Measurements from ENCODE around the gene ARID1B.
"Not testable (repeated sequence)": the region's sequence is repeated elsewhere in the genome, so short reads cannot be mapped to it uniquely, and the experiment has no call there.

The ARID1B gene

DNA sequence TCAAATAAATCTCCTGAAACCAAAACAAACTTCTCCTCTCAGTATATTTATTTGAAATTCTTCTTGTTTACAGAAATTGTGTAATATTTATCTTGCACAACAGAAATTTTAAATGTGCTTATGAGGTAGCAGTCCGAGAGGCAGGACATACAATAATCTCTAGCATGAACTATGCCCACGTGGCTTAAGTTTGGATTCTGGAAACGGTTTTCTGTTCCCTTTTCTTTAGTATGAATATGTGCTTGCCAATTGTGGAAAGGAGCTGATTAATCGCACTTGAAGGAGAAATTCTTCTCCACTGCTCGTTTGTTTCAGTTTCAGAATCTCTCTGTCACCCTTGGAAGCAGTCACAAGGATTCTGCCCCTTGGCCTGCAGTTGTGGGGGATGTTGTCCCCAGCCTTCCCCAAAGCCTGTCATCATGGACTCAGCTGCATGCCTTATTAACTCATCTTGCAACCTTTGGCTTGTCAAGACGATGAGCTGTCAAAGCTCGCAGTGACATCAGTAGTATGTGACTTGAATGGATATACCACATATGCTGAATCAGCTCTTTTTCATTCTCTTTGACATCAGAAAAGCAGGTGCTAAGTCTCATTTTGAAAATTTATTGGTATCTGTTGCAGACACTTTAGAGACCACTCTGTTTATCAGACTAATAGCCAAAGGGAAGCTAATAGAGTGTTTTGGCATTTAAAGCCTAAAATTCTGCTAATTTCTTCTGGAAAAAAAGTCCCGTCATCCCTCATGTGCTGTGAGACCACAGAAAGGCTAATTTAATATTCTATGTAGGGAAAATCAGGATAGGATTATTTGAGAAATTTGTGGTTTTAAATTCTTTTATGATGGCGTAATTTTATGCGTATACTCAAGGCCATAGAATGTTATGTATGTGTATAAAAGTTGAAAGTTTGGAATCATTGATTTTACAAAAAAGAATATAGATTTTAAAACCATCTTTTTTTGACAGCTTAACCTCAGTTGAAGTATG, 186.8 kb downstream of the ARID1B start:
- peak; percentile 10 for DNase-seq (ENCODE audit: low spot score)

- no peak for DNase-seq (ENCODE audit: low spot score)
These were observed 190.7 kb downstream of the ARID1B start for GRCh38 chr6:156967852-156968251.

DNA sequence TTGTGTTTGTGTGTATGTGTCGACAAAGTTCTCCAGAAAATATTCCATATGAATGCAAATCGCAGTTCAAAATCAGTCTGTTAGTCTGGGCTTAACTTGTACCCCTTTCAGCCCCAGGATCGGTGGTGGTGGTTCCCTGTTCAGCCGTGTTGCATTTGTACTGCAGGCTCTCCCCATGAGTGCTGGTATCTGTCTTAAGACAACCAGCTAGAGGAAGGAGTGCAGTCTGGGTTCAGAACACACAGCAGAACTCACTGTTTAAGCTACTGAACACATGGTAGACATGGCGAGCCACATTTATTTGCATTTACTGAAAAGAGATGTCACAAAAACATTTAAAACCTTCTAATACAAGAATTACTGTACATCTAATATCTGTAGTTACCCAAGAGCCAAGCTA, 192.1 kb downstream of the ARID1B start:
- DNase-seq (ENCODE audit: low spot score) = peak; percentile 6

GRCh38 chr6:156970595-156971112, 193.5 kb downstream of the ARID1B start:
- DNase-seq (ENCODE audit: low spot score) = no peak

DNA sequence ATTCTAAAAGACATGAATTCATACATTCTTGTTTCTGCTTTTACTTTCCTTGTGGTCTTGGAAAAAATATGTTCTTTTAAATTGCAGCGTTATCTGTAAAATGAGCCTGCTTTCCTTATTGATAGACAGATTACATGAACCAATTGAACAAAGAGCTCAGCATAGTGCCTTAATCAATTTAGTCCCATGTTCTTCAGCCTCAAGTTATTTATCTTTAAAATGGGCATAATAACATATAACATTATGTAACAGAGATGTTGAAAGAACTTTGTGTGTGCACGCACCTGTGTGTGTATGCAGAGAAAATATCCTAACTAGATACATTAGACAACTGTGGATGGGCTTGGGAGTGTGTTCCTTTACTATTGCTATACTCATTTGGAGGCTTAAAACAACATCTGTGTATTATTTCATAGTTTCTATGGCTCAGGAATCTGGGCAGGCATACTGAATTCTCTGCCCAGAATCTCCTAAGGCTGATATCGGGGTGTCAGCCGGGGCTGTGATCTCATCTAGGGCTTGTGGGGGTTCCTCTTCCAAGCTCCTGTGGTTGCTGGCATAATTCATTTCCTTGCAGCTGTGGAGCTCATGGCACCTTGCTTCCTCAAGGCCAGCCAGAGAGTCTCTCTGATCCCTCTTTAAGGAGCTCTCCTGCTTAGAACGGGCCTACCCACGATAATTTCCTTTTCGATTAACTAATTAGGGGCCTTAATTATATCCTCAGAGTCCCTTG, 194.1 kb downstream of the ARID1B start:
- no peak for DNase-seq (ENCODE audit: low spot score)

GRCh38 chr6:156972145-156972544, 195.0 kb downstream of the ARID1B start:
- peak; percentile 1 for DNase-seq (ENCODE audit: low spot score)

- DNase-seq (ENCODE audit: low spot score) = no peak
These were observed 197.7 kb downstream of the ARID1B start for GRCh38 chr6:156974830-156975261.

DNA sequence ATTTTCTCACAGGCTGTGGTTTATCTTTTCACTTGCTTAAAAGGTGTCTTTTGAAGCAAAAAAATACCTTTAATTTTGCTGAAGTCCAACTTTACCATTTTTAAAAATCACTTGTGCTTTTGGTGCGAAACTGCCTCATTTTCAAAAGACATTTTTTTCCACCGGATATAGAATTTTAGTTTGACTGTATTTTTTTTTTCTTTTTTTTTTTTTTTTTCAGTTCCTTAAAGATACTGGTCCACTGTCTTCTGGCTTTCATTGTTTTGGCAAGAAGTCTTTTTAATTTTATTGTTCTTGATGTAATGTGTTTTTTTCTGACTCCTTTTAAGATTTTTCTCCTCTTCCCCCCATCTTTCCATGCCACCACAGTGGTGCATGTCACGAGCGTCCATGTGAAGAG, 198.2 kb downstream of the ARID1B start:
- DNase-seq (ENCODE audit: low spot score) = no peak

GRCh38 chr6:156976216-156977127, 199.3 kb downstream of the ARID1B start:
- DNase-seq (ENCODE audit: low spot score) = no peak

GRCh38 chr6:156977527-156978291, 200.5 kb downstream of the ARID1B start:
- DNase-seq (ENCODE audit: low spot score) = peak; percentile 63

GRCh38 chr6:156978948-156979347, 201.8 kb downstream of the ARID1B start:
- DNase-seq (ENCODE audit: low spot score) = no peak

GRCh38 chr6:156980515-156980914, 203.3 kb downstream of the ARID1B start:
- peak; percentile 43 for DNase-seq (ENCODE audit: low spot score)

- no peak for DNase-seq (ENCODE audit: low spot score)
These were observed 203.8 kb downstream of the ARID1B start for GRCh38 chr6:156980948-156981347.

DNA sequence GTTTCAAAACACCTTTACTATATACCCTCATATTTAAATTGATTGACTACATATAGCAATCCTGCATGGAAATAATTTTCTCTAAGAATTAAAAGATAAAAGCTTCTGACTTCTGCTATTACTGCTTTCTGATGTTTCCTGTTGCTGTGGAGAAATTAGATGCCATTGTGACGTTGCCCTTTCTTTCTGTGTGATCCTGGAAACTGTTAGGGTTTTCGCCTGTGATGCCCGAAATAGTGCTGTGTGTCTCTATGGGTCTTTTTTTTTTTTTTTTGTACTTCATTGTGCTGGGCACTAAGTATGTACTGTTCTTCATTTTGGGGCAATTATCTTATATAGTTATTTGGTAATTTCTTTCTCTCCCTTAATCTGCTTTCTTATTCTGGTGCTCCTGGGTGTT, 205.0 kb downstream of the ARID1B start:
- no peak for DNase-seq (ENCODE audit: low spot score)

- DNase-seq (ENCODE audit: low spot score) = not testable (repeated sequence)
These were observed 205.7 kb downstream of the ARID1B start for GRCh38 chr6:156982864-156983263.

DNA sequence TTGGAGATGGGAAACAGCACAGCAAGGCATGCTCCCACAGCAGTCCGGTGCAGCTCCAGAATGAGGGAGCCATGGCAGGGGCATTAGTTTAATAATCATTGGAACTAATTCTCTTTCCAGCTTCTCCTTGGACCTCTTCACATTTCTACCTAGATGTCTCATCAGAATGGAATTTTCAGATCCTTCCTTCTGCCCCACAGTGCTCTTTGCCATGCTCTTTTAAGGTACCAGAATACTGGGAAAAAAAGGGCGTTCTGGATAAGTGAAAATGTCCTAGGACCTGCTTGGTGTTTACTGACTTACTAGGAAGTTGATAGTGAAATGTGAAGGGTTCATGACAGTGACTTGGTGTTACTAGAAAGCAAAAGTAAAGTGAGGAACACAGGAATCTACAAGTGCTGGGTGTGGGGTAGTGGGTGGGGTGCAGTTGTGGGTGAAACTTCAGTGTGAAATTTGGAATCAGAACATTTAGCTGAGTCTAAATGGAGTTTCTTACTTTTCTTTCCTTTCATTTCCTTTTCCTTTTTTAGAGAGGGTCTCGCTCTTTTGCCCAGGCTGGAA, 207.1 kb downstream of the ARID1B start:
- no peak for DNase-seq (ENCODE audit: low spot score)

GRCh38 chr6:156985309-156985708, 208.1 kb downstream of the ARID1B start:
- DNase-seq (ENCODE audit: low spot score) = no peak

DNA sequence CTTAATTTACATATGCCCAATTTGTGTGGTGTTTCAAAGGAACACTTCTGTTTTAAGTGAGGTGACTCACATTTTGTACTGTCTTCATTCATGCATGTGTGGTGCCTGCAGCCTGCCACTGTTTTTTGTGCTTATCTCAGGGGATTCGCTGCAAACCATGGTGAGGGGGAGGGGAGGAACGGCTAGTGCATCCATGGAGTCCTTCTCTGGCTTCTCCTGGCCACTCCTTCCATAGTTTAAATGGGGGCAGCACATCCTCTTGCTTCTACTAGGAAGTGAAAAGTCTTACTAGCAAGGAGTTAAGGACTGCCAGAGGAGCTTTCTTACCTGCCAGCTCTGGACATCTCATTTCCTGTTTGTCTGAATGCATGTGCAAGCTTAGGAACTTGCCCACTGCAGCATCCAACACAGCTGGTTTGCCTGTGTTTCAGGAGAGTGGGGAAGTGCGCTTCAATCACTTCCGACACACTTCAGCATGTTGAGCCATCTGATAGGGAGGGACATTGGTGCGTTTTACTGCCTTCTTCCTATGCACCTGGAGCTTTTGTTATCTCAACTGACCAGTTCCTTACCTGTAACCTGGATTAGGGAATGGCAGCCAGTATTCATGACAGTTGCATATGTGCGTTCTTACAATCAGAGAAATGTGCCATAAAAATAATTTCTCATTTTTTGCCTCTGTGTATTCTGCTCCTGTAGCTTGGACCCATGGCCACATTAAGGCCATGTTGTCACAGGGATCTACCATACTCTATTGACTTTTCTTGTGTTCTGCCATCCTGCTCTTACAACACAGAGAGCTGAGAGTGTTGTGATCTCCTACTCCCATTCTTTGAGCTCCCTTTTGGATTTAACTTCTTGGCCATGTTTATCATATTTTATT, 211.3 kb downstream of the ARID1B start:
- no peak for DNase-seq (ENCODE audit: low spot score)

GRCh38 chr6:156989159-156989806, 212.1 kb downstream of the ARID1B start:
- no peak for DNase-seq (ENCODE audit: low spot score)

All from cerebellar cortex (tissue), 1 donor.